Prostate gland (tissue), 2 donors: Measurements from ENCODE around the gene HNRNPCL1.
"Not testable (repeated sequence)": the region's sequence is repeated elsewhere in the genome, so short reads cannot be mapped to it uniquely, and the experiment has no call there.

Source experiments
- POLR2AphosphoS5 ChIP-seq: sonication (generic); formaldehyde crosslinking; IDR thresholded peaks from one replicate; pipeline ENCODE4 v1.6.1; 2017; ENCODE audit warnings: antibody characterized with exemption
- TF ChIP-seq, protein P1 (sequence below), 4 experiments: fragments of 200-600 bp in 2 of 4; fragments of 450-650 bp in 2 of 4; sonication (generic) in 2 of 4; IDR thresholded peaks; 1 replicate in 3 of 4; 2 replicates in 1 of 4; pipeline ENCODE4 v1.5.1; 2016 to 2019; ENCODE audit warnings: antibody characterized with exemption in 4 of 4, mild to moderate bottlenecking in 2 of 4, moderate library complexity in 2 of 4

DNA sequence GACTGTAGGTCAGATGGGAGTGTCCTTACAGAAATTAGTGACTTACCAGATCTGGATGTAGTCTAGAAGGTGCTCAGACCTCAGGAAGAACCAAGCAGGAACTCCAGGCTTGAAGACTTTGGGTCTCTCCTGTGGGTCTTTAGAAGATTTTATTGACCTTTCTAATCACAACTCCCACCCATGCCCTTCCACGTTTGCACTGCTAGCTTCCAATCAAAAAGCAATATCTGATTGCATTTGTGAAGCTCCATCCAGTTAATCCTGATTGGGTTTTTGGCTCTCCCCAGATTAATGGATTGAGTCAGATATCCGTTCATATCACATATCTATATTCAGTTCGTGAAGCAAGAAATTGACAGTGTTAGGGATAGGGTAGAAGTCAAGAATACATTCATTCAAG is 17.2 kb downstream of the HNRNPCL1 start, which contains the start of gene PRAMEF11:
- TF ChIP-seq, protein P1, sequence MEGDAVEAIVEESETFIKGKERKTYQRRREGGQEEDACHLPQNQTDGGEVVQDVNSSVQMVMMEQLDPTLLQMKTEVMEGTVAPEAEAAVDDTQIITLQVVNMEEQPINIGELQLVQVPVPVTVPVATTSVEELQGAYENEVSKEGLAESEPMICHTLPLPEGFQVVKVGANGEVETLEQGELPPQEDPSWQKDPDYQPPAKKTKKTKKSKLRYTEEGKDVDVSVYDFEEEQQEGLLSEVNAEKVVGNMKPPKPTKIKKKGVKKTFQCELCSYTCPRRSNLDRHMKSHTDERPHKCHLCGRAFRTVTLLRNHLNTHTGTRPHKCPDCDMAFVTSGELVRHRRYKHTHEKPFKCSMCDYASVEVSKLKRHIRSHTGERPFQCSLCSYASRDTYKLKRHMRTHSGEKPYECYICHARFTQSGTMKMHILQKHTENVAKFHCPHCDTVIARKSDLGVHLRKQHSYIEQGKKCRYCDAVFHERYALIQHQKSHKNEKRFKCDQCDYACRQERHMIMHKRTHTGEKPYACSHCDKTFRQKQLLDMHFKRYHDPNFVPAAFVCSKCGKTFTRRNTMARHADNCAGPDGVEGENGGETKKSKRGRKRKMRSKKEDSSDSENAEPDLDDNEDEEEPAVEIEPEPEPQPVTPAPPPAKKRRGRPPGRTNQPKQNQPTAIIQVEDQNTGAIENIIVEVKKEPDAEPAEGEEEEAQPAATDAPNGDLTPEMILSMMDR (IDR thresholded peaks at IDR 0.05), result not testable (repeated sequence)
- TF ChIP-seq POLR2AphosphoS5, result not testable (repeated sequence)
